BLaER1 treated with 17β-estradiol and CSF1 and Interleukin-3, amounts not matched to agents 10 nM and 100 nM (cell line): ENCODE results near the gene ADRM1.
A peak's percentile ranks its signal among the peaks of the same experiment; 100 is the strongest.

Experiments used
- H3K27ac ChIP-seq, 11 experiments: shearing (Covaris generic); formaldehyde crosslinking; 2 replicates each; pipeline ENCODE4 v1.8.1; 2022
- H3K27me3 ChIP-seq, 11 experiments: shearing (Covaris generic); formaldehyde crosslinking; 2 replicates each; pipeline ENCODE4 v1.8.1; 2022
- H3K36me3 ChIP-seq, 11 experiments: shearing (Covaris generic); formaldehyde crosslinking; 2 replicates each; pipeline ENCODE4 v1.8.1; 2022
- H3K4me1 ChIP-seq, 10 experiments: shearing (Covaris generic); formaldehyde crosslinking; 2 replicates each; pipeline ENCODE4 v1.8.1; 2022
- H3K4me2 ChIP-seq, 11 experiments: shearing (Covaris generic); formaldehyde crosslinking; 2 replicates each; pipeline ENCODE4 v1.8.1; 2022
- H3K4me3 ChIP-seq, 10 experiments: shearing (Covaris generic); formaldehyde crosslinking; 2 replicates each; pipeline ENCODE4 v1.8.1; 2022
- H3K9ac ChIP-seq, 11 experiments: shearing (Covaris generic); formaldehyde crosslinking; 2 replicates each; pipeline ENCODE4 v1.8.1; 2022
- H3K9me3 ChIP-seq, 11 experiments: shearing (Covaris generic); formaldehyde crosslinking; replicated peaks in 1 of 11; 2 replicates each; pipeline ENCODE4 v1.8.1; 2022
- H4K20me1 ChIP-seq, 11 experiments: shearing (Covaris generic); formaldehyde crosslinking; 2 replicates each; pipeline ENCODE4 v1.8.1; 2022
- Cebpa-rat ChIP-seq, 11 experiments: shearing (Covaris generic); IDR thresholded peaks; 2 replicates each; pipeline ENCODE4 v1.8.1; 2022

The ADRM1 gene

DNA sequence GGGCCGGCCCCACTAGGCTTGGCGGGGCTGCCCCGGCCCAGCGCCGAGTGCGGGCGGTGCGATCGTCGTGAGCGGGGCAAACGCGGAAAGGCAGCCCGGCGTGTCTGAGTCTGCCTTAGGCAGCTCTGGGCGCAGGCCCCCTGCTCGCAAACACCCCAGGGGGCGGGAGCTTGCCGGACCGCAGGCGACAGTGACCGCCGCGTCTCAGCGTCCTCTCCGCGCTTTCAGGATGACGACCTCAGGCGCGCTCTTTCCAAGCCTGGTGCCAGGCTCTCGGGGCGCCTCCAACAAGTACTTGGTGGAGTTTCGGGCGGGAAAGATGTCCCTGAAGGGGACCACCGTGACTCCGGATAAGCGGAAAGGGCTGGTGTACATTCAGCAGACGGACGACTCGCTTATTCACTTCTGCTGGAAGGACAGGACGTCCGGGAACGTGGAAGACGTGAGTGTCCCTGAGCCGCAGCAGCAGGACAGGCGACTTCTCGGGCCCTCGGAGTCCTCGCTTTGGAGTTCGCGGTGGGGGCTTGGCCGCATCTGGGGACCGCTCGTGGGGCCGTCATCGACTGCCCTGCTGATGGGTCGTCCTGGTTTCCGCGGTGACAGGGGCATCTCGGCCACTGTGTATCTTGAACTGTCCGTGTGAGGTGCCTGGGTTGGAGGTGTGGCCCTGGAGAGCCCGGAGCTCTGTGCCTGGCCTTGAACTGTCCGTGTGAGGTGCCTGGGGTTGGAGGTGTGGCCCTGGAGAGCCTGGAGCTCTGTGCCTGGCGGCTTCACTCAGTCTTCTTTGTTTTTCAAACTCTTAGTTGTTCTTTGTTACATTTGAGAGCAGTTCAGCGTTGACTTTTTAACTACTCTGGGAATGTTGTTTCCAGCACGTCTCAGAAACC is 786 bp downstream of the ADRM1 start:
- peaks cover 53 to 56% (median 55%) of the 10 kb centered on the region in 11 experiments for H4K20me1 ChIP-seq
- peak overlapping the region; percentile 78 to 100 (median 98) for H3K4me3 ChIP-seq
- H3K27me3 ChIP-seq: no peaks in the 10 kb centered on the region
- no peak for TF ChIP-seq Cebpa-rat (IDR thresholded peaks at IDR 0.05)
- H3K9ac ChIP-seq: peak overlapping the region; percentile 94 to 100 (median 97)
- peaks cover 23 to 37% (median 29%) of the 10 kb centered on the region in 10 experiments for H3K4me1 ChIP-seq
- peak overlapping the region; percentile 67 to 97 (median 95) for H3K27ac ChIP-seq
- H3K36me3 ChIP-seq: peaks cover 49 to 53% (median 50%) of the 10 kb centered on the region in 11 experiments
- H3K9me3 ChIP-seq: no peaks in the 10 kb centered on the region
- H3K4me2 ChIP-seq: peak overlapping the region; percentile 90 to 100 (median 99)

DNA sequence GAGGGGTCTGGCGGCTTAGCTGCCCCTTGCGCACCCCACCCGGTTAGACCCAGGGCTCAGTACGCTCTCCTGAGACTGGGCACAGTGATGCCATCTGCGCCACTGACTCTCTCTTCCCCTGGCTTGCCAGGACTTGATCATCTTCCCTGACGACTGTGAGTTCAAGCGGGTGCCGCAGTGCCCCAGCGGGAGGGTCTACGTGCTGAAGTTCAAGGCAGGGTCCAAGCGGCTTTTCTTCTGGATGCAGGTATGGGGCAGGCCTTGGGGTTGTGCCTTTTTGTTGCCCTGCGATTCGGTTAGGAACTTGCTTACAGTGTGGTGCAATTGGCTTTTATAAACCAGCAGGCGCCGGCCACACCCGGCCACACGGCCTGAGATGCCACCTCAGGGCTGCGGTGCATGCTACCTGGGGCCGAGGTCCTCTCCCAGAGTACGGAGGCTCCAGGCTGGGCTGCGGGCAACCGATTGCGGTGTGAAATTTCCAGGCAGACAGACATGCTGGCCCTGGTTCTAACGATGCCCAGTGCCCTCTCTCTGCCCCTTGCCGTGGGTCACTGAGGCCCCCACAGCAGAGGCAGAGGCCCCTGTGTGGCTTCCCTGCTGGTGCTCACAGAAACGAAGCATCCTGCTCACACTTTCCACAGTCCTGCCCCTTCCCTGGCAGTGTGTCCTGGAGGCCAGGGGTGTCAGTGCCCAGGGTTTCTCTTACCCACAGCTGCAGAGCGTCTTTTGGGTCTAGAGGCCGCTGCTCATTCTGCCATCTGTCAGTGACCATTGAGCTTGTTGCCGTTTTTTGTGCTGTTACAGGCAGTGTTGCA is 1.7 kb downstream of the ADRM1 start:
- Histone ChIP-seq H3K4me1 (peaks cover 23 to 37% (median 29%) of the 10 kb centered on the region in 10 experiments), H3K9me3 (no peaks in the 10 kb centered on the region), H3K27ac (peak overlapping the region in 10 of 11 experiments; percentile 90 to 97 (median 95); a peak in 19 of 22 replicates), H3K4me3 (peak overlapping the region; percentile 78 to 100 (median 98)), H3K9ac (peak overlapping the region; percentile 94 to 100 (median 97)), H3K4me2 (peak overlapping the region; percentile 90 to 100 (median 99)), H3K27me3 (no peaks in the 10 kb centered on the region), H3K36me3 (peaks cover 56 to 58% (median 57%) of the 10 kb centered on the region in 11 experiments), H4K20me1 (peaks cover 55 to 63% (median 61%) of the 10 kb centered on the region in 11 experiments)
- TF ChIP-seq Cebpa-rat (IDR thresholded peaks at IDR 0.05): no peak

DNA sequence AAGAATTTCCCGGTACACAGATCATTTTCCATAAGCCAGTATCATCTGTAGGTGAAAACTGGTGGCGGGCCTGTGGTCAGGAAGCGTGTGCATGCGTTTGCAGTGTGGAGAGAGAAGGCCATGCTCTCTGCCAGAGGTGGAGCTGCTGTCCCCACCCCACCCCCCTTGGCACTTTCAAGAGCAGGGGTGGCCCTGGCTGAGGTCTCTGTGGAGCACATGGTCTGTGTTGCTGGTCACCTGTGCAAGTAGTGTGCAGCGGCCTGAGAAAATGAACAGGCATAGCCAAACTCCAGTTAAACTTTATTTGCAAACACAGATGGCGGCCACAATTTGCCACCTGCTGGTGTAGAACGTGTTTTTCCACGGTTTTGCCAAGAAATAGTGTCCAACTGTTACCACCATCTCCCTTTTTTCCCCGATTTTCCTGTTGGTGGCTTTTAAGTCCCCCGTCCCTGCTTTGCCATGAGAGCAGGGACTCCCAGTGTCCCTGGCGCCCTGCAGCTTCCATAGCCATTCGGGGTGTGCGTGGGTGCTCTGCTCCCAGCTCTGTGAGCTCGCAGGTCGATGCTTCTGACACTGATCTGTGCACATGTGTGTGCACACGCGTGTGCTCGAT is 2.5 kb downstream of the ADRM1 start:
- peak overlapping the region; percentile 78 to 100 (median 98) for H3K4me3 ChIP-seq
- TF ChIP-seq Cebpa-rat (IDR thresholded peaks at IDR 0.05): no peak
- H3K27ac ChIP-seq: peak overlapping the region in 4 of 11 experiments; percentile 90 to 97 (median 94); a peak in 2 of 22 replicates
- peak overlapping the region; percentile 90 to 100 (median 99) for H3K4me2 ChIP-seq
- H3K9ac ChIP-seq: peak overlapping the region; percentile 94 to 100 (median 97)
- peaks cover 23 to 38% (median 29%) of the 10 kb centered on the region in 10 experiments for H3K4me1 ChIP-seq
- H3K27me3 ChIP-seq: no peaks in the 10 kb centered on the region
- no peaks in the 10 kb centered on the region for H3K9me3 ChIP-seq
- peaks cover 55 to 70% (median 63%) of the 10 kb centered on the region in 11 experiments for H4K20me1 ChIP-seq
- H3K36me3 ChIP-seq: peaks cover 57 to 65% (median 64%) of the 10 kb centered on the region in 11 experiments

DNA sequence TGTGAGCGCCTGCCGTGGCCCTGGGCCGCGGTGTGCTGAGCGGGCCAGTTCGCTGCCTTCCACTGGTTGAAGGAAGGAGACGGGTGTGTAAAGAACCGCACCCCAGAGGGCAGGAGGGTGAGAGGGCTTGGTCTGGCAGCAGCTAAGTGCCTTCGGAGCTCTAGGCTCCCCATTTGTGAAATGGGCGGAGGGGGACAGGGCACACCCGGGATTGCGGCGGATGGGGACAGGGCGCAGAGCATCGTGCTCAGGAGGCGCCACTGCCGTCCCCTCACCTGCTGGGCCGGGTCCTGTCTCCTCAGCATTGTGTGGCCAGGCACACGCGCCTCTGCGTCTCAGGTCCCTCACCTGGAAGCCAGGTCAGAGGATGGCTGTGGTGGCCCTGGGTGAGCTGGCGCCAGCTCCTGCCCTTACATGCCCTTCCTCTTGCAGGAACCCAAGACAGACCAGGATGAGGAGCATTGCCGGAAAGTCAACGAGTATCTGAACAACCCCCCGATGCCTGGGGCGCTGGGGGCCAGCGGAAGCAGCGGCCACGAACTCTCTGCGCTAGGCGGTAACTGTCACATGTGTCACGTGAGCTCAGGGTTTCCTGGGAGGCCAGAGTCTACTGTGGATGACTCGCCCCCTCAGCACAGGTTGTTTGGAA is 3.1 kb downstream of the ADRM1 start:
- Histone ChIP-seq H3K9me3 (no peaks in the 10 kb centered on the region), H3K9ac (peak overlapping the region in 10 of 11 experiments; percentile 94 to 100 (median 97); a peak in 15 of 22 replicates), H3K4me3 (peak overlapping the region in 2 of 10 experiments; percentile 34 to 80; a peak in 3 of 20 replicates), H3K4me1 (peaks cover 23 to 41% (median 28%) of the 10 kb centered on the region in 10 experiments), H3K27ac (no peak overlapping the region; a peak in 1 of 22 replicates), H4K20me1 (peaks cover 55 to 75% (median 63%) of the 10 kb centered on the region in 11 experiments), H3K4me2 (peak overlapping the region; percentile 90 to 100 (median 99); a peak in 17 of 22 replicates), H3K27me3 (no peaks in the 10 kb centered on the region), H3K36me3 (peaks cover 57 to 71% (median 65%) of the 10 kb centered on the region in 11 experiments)
- TF ChIP-seq Cebpa-rat (IDR thresholded peaks at IDR 0.05): no peak

DNA sequence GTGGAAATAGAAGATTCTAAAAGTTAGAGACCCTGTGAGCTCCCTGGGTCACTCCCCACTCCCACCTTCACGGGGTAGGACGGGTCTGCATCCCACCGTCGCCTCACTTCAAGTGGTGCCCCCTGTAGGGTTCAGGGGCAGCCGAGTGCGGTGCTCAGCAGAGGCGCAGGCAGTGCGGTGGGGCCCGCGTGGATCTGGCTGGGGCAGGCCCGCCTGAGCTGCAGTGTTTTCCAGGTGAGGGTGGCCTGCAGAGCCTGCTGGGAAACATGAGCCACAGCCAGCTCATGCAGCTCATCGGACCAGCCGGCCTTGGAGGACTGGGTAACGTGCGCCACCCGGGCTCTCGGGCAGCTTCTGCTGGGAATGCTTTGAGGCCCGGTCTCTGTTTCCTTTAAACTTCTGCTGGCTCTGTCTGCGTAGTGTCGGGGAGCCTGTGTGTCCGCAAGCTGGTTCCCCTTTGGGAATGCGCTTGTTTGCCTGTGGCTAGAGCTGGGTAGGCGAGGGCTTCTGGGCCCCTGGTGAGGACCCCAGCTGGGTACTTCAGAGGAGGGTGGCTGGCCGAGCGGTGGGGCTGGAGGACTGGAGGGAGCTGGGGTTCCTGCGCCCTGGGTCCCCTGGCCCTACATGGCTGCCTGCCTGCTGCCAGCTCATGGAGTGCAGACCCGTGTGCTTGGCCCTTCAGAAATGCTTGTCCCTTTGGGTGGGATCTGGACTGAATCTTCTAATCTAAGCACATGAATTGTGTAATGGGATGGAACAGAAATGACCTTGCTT is 3.8 kb downstream of the ADRM1 start:
- Histone ChIP-seq H4K20me1 (peaks cover 55 to 80% (median 63%) of the 10 kb centered on the region in 11 experiments), H3K27me3 (no peaks in the 10 kb centered on the region), H3K4me2 (peak overlapping the region in 2 of 11 experiments; percentile 97 to 100; a peak in 2 of 22 replicates), H3K9ac (peak overlapping the region in 8 of 11 experiments; percentile 95 to 99 (median 97); a peak in 8 of 22 replicates), H3K27ac (no peak overlapping the region), H3K36me3 (peaks cover 57 to 77% (median 69%) of the 10 kb centered on the region in 11 experiments), H3K9me3 (no peaks in the 10 kb centered on the region), H3K4me3 (no peak overlapping the region), H3K4me1 (peaks cover 18 to 36% (median 25%) of the 10 kb centered on the region in 10 experiments)
- no peak for TF ChIP-seq Cebpa-rat (IDR thresholded peaks at IDR 0.05)

DNA sequence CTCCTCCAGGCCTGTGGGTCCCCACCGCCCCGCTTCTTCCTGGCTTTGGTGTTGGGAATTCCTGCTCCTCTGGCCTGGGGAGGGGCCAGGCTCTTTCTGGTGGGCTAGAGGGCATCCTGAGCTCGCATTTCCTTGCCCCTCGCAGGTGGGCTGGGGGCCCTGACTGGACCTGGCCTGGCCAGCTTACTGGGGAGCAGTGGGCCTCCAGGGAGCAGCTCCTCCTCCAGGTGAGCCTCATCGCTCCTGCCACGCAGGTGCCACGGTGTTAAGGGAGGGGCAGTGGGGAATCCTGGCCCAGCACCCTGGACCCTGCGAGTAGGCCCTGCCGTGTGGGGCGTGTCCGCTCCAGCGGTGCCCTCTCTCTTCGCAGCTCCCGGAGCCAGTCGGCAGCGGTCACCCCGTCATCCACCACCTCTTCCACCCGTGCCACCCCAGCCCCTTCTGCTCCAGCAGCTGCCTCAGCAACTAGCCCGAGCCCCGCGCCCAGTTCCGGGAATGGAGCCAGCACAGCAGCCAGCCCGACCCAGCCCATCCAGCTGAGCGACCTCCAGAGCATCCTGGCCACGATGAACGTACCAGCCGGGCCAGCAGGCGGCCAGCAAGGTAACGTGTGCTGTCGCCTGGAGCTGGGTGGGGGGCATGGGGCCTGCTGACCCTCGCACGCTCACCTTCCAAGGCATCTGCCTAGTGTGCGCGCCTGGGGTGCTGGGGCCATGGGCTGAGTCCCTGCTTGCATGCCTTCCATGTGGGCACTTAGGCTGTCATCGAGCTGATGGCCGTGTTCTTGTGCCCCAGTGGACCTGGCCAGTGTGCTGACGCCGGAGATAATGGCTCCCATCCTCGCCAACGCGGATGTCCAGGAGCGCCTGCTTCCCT is 4.7 kb downstream of the ADRM1 start:
- Histone ChIP-seq H3K9ac (no peak overlapping the region), H3K27me3 (no peaks in the 10 kb centered on the region), H3K27ac (no peak overlapping the region), H4K20me1 (peaks cover 55 to 88% (median 63%) of the 10 kb centered on the region in 11 experiments), H3K4me1 (peaks cover 18 to 35% (median 25%) of the 10 kb centered on the region in 10 experiments), H3K4me2 (no peak overlapping the region), H3K36me3 (peaks cover 57 to 84% (median 74%) of the 10 kb centered on the region in 11 experiments), H3K4me3 (no peak overlapping the region), H3K9me3 (no peaks in the 10 kb centered on the region)
- TF ChIP-seq Cebpa-rat (IDR thresholded peaks at IDR 0.05): no peak
